Neural cell (in vitro differentiated cells): ENCODE measurements around the gene GAR1.

Experiments
- MXI1 ChIP-seq: fragments of 450-650 bp; conservative IDR thresholded peaks from 2 replicates; pipeline ENCODE4 v1.6.1; 2014; ENCODE audit warnings: antibody characterized with exemption, mild to moderate bottlenecking; ENCODE audit not compliant: poor library complexity, severe bottlenecking
- TF ChIP-seq, protein P1 (sequence below): fragments of 450-650 bp; IDR thresholded peaks from 2 replicates; pipeline ENCODE4 v1.5.1; 2014; ENCODE audit warnings: antibody characterized with exemption, mild to moderate bottlenecking, moderate library complexity; ENCODE audit not compliant: poor library complexity, severe bottlenecking

DNA sequence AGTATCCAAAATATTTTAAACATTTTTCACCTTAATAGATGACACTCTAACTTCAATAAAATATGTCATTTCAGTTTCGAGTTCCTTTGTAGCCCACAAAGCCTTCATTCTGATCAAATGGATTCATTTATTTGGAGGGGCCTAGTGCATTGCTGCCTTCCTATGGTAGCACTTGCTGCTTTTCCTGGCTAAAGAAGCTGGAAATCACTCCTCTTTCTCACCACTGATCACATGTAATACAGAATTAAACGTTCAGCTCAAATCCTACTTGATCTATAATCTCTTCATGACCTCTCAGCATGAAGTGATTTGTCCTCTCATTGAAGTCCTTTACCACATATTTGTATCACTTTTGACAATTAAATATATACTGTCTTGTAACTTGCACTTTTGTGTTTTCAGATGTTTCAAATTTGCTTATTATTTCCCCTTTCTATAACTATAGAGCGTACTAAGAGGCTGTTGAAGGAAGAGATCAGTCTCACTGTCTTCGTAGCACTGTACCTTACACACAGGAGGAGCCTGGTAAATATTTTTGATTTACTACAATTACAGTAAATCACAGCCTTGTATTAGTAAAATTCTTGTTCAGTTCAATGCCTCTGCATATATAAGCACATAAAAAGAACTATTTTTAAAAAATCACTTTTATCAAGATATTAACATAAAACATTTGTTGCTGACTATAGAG lies 14.3 kb upstream of the GAR1 start:
- TF ChIP-seq, protein P1, sequence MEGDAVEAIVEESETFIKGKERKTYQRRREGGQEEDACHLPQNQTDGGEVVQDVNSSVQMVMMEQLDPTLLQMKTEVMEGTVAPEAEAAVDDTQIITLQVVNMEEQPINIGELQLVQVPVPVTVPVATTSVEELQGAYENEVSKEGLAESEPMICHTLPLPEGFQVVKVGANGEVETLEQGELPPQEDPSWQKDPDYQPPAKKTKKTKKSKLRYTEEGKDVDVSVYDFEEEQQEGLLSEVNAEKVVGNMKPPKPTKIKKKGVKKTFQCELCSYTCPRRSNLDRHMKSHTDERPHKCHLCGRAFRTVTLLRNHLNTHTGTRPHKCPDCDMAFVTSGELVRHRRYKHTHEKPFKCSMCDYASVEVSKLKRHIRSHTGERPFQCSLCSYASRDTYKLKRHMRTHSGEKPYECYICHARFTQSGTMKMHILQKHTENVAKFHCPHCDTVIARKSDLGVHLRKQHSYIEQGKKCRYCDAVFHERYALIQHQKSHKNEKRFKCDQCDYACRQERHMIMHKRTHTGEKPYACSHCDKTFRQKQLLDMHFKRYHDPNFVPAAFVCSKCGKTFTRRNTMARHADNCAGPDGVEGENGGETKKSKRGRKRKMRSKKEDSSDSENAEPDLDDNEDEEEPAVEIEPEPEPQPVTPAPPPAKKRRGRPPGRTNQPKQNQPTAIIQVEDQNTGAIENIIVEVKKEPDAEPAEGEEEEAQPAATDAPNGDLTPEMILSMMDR: no peak
- TF ChIP-seq MXI1: no peak
